ENCODE measurements around the gene RILPL2. TPM values are rescaled to one million over a fixed set of nuclear protein-coding genes. Genes with fewer than 3 reads are reported as not detected.

RILPL2 gene
- total RNA-seq, 2 experiments from 2014 or later = 3.4 to 6.8 TPM

DNA sequence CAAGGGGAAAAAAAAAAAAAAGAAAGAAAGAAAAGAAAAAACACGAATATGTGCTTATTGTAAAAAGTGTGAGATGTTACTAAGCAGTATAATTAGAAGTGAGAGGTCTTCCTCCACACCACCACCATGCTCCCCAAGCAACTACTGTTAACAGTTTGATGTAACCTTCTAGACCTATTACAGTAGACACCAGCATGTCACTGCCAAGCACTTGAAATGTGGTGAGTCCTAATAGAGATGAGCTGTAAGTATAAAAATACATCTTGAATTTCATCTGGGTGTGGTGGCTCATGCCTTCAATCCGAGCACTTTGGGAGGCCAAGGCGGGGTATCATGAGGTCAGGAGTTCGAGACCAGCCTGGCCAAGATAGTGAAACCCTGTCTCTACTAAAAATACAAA is 13.4 kb upstream of the RILPL2 start:
- H3K36me3 ChIP-seq (ENCODE audit: insufficient read depth, low read length) = no peaks in the 10 kb centered on the region
- intact Hi-C loops (cut with micrococcal nuclease; ENCODE audit: unreplicated experiment) = no loop called here
- POLR2A ChIA-PET = no interaction called here
- no peaks in the 10 kb centered on the region for H3K9me3 ChIP-seq (ENCODE audit: low read length)
- no TSS peak for BruUV-seq (replicated peaks)
- peaks cover 20% of the 10 kb centered on the region for H3K4me1 ChIP-seq (ENCODE audit: insufficient read depth, low read length, poor library complexity, severe bottlenecking)
- CTCF ChIA-PET (ENCODE audit: unreplicated experiment) = no interaction called here
- no peak overlapping the region for H3K27ac ChIP-seq (ENCODE audit: low read depth, low read length, poor library complexity, severe bottlenecking)
- H3K4me2 ChIP-seq (ENCODE audit: low read length) = no peak overlapping the region
- no peaks in the 10 kb centered on the region for H3K79me2 ChIP-seq (ENCODE audit: insufficient read depth, low read depth, low read length)
- DNase-seq (ENCODE audit: low spot score) = no peak
- H3K4me3 ChIP-seq (ENCODE audit: low read depth, low read length, poor library complexity, severe bottlenecking) = no peak overlapping the region
- H3K9me2 ChIP-seq (ENCODE audit: insufficient read depth, low read length) = no peaks in the 10 kb centered on the region
- no peaks in the 10 kb centered on the region for H4K20me1 ChIP-seq (ENCODE audit: insufficient read depth, low read length)
- no peak overlapping the region for H2AFZ ChIP-seq (ENCODE audit: low read length)
- TF ChIP-seq EZH2phosphoT487 (IDR thresholded peaks at IDR 0.05; ENCODE audit: borderline replicate concordance, low read depth, low read length) = no peak
- no peak for TF ChIP-seq CTCF (conservative IDR thresholded peaks at IDR 0.05; ENCODE audit: low read length)

DNA sequence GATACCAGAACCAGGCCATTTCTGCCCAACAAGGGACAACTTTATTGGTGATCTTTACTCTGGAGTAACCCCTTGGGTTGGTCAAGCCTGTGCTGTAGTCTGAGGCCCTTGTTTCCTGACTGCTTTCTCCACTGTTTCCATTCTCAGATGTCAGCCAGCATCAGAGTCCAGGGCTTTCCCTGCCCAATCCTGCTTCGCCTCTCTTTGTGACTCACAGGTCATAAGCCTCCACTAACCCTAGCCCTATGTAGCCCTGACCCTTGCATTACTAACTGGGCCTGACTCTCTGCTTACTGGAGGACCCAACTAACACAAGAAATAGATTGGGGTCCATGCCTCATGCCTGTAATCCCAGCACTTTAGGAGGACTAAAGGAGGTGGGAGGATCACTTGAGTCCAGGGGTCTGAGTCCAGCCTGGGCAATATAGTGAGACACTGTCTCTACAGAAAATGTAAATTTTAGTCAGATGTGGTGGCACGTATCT is 12.8 kb upstream of the RILPL2 start:
- DNase-seq (ENCODE audit: low spot score) = no peak
- Histone ChIP-seq H3K9me2 (ENCODE audit: insufficient read depth, low read length) (no peaks in the 10 kb centered on the region), H3K4me2 (ENCODE audit: low read length) (no peak overlapping the region), H3K4me3 (ENCODE audit: low read depth, low read length, poor library complexity, severe bottlenecking) (no peak overlapping the region), H2AFZ (ENCODE audit: low read length) (no peak overlapping the region), H3K79me2 (ENCODE audit: insufficient read depth, low read depth, low read length) (no peaks in the 10 kb centered on the region), H3K36me3 (ENCODE audit: insufficient read depth, low read length) (no peaks in the 10 kb centered on the region), H3K9me3 (ENCODE audit: low read length) (no peaks in the 10 kb centered on the region), H4K20me1 (ENCODE audit: insufficient read depth, low read length) (no peaks in the 10 kb centered on the region), H3K4me1 (ENCODE audit: insufficient read depth, low read length, poor library complexity, severe bottlenecking) (peaks cover 20% of the 10 kb centered on the region), H3K27ac (ENCODE audit: low read depth, low read length, poor library complexity, severe bottlenecking) (no peak overlapping the region)
- CTCF ChIA-PET (ENCODE audit: unreplicated experiment) = no interaction called here
- POLR2A ChIA-PET = interaction anchor here (0.7 to 1.1 kb wide), 4 partner anchors 9 to 430 kb away, joined by 3 to 5 read pairs (median 4); partner anchors contain the start of gene KMT5A
- intact Hi-C loops (cut with micrococcal nuclease; ENCODE audit: unreplicated experiment) = no loop called here
- TF ChIP-seq EZH2phosphoT487 (IDR thresholded peaks at IDR 0.05; ENCODE audit: borderline replicate concordance, low read depth, low read length) (no peak), CTCF (conservative IDR thresholded peaks at IDR 0.05; ENCODE audit: low read length) (no peak)
- no TSS peak for BruUV-seq (replicated peaks)

DNA sequence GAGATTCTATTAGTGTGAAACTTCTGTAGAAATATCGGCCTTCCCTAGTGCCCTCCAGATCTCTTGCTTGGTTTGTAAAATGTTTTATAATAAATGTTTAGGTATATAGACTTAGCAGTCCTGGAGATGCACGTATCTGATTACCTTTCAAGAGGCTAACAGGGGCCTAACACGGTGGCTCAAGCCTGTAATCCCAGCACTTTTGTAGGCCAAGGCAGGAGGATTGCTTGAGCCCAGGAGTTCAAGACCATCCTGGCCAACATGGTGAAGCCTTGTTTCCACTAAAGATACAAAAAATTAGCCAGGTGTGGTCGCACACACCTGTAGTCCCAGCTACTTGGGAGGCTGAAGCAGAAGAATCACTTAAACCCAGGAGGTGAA is 9.8 kb upstream of the RILPL2 start:
- no peaks in the 10 kb centered on the region for H4K20me1 ChIP-seq (ENCODE audit: insufficient read depth, low read length)
- no peaks in the 10 kb centered on the region for H3K36me3 ChIP-seq (ENCODE audit: insufficient read depth, low read length)
- peaks cover 32% of the 10 kb centered on the region for H3K4me1 ChIP-seq (ENCODE audit: insufficient read depth, low read length, poor library complexity, severe bottlenecking)
- H2AFZ ChIP-seq (ENCODE audit: low read length) = peak overlapping the region; percentile 89
- H3K27ac ChIP-seq (ENCODE audit: low read depth, low read length, poor library complexity, severe bottlenecking) = no peak overlapping the region
- intact Hi-C loops (cut with micrococcal nuclease; ENCODE audit: unreplicated experiment) = no loop called here
- no peak for TF ChIP-seq CTCF (conservative IDR thresholded peaks at IDR 0.05; ENCODE audit: low read length)
- no peak overlapping the region for H3K4me3 ChIP-seq (ENCODE audit: low read depth, low read length, poor library complexity, severe bottlenecking)
- DNase-seq (ENCODE audit: low spot score) = no peak
- H3K4me2 ChIP-seq (ENCODE audit: low read length) = peak overlapping the region; percentile 22; the same call in 1 of the 2 replicates
- H3K9me2 ChIP-seq (ENCODE audit: insufficient read depth, low read length) = no peaks in the 10 kb centered on the region
- CTCF ChIA-PET (ENCODE audit: unreplicated experiment) = no interaction called here
- POLR2A ChIA-PET = interaction anchor here (0.7 to 1.7 kb wide), 4 partner anchors 11 to 1157 kb away, joined by 3 to 5 read pairs (median 3); partner anchors contain the start of gene SNRNP35
- H3K79me2 ChIP-seq (ENCODE audit: insufficient read depth, low read depth, low read length) = no peaks in the 10 kb centered on the region
- no TSS peak for BruUV-seq (replicated peaks)
- H3K9me3 ChIP-seq (ENCODE audit: low read length) = no peaks in the 10 kb centered on the region
